HG03565 (cell line): Measurements from ENCODE around the gene NOSIP.
"Not testable (repeated sequence)": the region's sequence is repeated elsewhere in the genome, so short reads cannot be mapped to it uniquely, and the experiment has no call there.

Experiments
- ATAC-seq: cut with Tn5 transposase; IDR thresholded peaks from one replicate; pipeline ENCODE4 v1.9.1; 2021; ENCODE audit warnings: mild to moderate bottlenecking, moderate library complexity; ENCODE audit not compliant: unreplicated experiment

NOSIP gene, protein sequence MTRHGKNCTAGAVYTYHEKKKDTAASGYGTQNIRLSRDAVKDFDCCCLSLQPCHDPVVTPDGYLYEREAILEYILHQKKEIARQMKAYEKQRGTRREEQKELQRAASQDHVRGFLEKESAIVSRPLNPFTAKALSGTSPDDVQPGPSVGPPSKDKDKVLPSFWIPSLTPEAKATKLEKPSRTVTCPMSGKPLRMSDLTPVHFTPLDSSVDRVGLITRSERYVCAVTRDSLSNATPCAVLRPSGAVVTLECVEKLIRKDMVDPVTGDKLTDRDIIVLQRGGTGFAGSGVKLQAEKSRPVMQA

GRCh38 chr19:49580264-49581006 is at the start of gene NOSIP:
TSS of gene NOSIP (minus strand) at chr19:49580556. CDS start at chr19:49560691, 19,865 bp downstream.
- peak; percentile 79 for ATAC-seq

- no peak for ATAC-seq
These were observed 49.3 kb upstream of the NOSIP start for GRCh38 chr19:49629659-49630058.

DNA sequence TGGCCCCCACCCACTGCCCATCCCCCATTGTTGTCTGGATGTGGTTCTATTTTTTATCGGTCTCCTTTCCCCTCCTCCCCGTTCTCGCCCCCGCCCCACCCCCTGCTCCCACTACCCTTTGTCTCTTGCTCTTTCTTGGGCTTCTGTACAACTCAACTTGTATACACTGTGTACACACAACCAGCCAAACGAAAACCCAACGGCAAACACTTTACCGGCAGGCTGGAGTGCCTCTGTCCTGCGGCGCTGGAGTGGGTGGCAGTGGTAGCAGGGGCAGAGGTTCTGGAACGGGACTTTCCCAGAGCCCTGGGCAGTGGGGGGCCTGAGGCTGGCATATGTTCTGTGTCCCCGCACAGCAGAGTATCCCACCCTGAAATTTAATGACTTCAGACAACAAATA is 45.9 kb upstream of the NOSIP start:
- no peak for ATAC-seq

GRCh38 chr19:49624967-49625910 is 44.9 kb upstream of the NOSIP start:
- no peak for ATAC-seq

- ATAC-seq, result not testable (repeated sequence)
These were observed 37.5 kb upstream of the NOSIP start for GRCh38 chr19:49617860-49618259.

DNA sequence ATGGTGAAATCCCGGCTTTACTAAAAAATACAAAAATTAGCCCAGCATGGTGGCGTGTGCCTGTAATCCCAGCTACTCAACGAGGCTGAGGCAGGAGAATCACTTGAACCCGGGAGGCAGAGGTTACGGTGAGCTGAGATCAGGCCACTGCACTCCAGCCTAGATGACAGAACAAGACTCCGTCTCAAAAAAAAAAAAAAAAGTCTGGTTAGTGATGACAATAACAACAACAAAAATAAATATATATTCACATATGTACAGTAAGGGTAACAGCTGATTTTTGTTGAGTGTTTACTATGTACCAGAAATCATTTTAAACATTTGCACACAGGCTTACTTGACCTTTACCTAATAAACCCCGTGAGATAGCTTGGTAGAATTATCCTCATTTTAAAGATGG is 36.6 kb upstream of the NOSIP start:
- no peak for ATAC-seq

DNA sequence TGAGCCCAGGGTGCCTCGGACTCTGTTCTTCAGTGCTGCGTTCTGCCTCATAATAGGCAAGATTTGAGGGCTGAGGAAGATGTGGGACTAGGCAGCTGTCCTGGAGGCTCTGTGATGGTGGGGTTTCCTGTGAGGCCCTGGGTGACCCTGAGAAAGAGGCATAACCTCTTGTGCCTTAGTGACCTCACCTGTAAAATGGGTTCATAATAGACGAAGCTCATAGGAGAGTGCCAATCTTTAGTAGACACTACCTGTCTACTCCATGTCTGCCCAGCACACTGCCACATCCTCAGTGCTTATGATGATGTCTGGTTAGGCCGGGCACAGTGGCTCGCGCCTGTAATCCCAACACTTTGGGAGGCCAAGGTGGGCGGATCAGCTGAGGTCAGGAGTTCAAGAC is 36.2 kb upstream of the NOSIP start:
- ATAC-seq, result no peak

DNA sequence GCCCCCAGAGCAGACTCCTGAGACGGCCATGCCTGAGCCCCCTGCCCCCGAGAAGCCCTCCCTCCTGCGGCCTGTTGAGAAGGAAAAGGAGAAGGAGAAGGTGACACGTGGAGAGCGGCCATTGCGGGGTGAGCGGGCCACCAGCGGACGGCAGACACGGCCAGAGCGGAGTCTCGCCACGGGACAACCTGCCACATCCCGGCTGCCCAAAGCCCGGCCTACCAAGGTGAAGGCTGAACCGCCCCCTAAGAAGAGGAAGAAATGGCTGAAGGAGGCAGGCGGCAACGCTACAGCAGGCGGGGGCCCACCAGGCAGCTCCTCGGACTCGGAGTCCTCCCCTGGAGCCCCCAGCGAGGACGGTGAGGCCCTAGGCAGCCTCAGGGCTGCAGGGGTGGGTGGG is 35.5 kb upstream of the NOSIP start:
- no peak for ATAC-seq

DNA sequence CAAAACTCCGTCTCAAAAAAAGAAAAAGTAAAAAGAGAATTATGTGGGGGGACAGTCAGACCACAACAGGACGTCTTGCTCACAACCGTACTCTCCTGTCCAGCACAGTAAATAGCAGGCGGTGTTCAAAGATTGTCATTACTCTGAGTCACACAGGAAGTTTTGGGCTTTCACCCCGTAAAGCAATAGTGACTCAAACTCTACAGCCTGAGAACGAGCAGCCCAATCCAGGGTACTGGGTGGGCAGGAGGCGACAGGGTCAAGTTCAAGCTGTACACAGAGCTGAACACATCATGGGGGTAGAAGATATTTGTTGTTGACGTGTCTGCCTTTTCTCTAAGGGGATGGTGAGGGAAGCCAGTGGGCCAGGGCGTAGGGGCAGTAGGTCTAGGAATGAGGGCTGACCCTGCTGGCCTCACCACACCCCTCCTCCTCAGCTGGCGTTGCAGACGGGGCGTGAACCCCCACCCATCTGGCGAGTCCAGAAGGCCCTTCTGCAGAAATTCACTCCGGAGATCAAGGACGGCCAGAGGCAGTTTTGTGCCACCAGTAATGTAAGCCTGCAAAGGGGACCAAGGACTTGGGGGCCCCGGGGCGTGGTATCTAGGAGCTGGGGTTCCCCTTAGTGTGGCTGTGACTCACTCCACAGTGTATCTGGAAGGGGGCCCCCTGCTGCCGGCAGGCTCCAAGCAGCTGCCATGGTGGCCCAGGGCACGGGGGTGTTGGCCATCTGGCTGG is 33.9 kb upstream of the NOSIP start:
- ATAC-seq, result no peak

DNA sequence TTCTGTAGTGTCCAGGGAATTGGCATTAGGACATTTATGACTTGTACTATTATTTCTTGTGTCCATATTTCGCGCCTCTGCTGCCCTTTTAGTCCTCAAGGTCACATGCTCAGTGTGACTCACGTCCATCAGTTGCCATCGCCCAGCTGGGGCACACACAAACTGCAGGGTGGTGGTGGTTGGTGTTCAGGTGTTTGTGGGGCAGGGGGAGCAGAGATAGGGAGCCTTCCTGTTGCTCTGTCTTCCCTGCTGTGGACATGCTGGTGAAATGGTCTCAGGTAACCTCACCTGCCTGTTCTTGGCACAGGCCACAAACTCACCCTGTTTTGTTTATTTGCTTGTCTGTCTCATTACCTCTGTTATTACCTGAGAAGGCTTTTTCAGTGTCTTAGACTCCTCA is 33.0 kb upstream of the NOSIP start:
- ATAC-seq, result no peak

DNA sequence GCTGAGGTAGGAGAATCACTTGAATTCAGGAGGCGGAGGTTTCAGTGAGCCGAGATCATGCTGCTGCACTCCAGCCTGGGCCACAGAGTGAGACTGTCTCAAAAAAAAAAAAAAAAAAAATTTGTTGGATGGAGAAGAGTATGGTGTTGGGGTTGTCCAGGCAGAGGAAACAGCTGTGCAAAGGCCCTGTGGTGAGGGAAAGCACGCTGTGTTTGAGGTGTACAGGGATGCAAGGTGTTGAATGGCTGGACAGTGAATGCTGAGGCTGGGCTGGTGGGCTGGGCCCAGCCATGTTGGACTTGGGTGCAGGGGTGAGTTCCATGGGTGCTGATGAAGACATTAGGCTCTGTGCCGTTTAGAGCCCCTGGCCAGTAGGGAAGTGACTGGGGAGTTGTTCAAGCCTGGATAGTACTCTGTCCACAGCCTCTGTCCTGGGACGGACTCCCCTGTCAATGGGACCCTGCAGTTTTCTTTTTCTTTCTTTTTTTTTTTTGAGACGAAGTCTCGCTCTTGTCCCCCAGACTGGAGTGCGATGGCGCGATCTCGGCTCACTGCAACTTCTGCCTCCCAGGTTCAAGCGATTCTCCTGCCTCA is 29.2 kb upstream of the NOSIP start:
- no peak for ATAC-seq

- no peak for ATAC-seq
These were observed 25.2 kb upstream of the NOSIP start for GRCh38 chr19:49605605-49606004.

DNA sequence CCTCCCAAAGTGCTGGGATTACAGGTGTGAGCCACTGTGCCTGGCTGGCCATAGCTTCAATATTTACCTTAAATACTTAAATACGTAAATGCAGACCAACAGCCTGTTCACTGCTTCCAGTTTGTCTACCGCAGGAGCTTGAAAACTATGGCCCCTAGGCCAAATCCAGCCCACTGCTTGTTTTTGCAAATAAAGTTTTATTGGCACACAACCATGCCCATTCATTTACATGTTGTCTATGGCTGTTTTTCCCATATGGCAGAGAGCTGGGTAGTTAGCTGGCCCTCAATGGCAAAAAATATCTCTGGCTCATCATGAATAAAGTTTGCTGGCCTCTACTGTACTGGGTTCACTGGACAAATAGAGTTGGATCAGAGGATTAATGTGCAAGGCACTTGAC is 22.4 kb upstream of the NOSIP start:
- no peak for ATAC-seq

- no peak for ATAC-seq
These were observed 21.2 kb upstream of the NOSIP start for GRCh38 chr19:49601482-49602038.

- ATAC-seq, result no peak
These were observed 19.3 kb upstream of the NOSIP start for GRCh38 chr19:49599378-49600295.

GRCh38 chr19:49597703-49597974 is 17.3 kb upstream of the NOSIP start:
- no peak for ATAC-seq

GRCh38 chr19:49596954-49597702 is 16.8 kb upstream of the NOSIP start:
- no peak for ATAC-seq

- no peak for ATAC-seq
These were observed 16.1 kb upstream of the NOSIP start for GRCh38 chr19:49596407-49596806.
